GM19025 (cell line): ENCODE measurements around the gene SMIM5.
"Not testable (repeated sequence)": the region's sequence is repeated elsewhere in the genome, so short reads cannot be mapped to it uniquely, and the experiment has no call there.

Experiments used
- ATAC-seq: cut with Tn5 transposase; IDR thresholded peaks from one replicate; pipeline ENCODE4 v1.9.1; 2021; ENCODE audit warnings: mild to moderate bottlenecking, low read depth, moderate library complexity; ENCODE audit not compliant: unreplicated experiment

The SMIM5 gene

DNA sequence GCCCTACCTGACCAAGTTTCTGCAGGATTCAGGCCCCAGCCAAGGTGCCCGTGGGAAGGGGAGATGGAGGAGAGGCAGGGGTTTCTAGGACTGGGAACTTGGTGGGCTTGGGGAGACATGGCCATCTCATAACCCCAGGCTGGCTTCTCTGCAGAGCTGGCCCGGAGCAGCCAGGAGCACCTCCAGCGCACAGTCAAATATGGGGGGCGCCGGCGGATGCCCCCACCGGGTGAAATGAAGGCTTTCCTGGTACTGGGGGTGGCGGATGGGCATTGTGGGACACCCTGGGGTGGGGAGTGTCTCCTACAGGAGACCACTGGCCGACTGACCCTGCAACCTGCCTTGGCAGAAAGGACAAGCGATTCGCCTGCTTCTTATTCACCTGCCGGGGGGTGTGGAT lies 9.2 kb upstream of the SMIM5 start:
- no peak for ATAC-seq

DNA sequence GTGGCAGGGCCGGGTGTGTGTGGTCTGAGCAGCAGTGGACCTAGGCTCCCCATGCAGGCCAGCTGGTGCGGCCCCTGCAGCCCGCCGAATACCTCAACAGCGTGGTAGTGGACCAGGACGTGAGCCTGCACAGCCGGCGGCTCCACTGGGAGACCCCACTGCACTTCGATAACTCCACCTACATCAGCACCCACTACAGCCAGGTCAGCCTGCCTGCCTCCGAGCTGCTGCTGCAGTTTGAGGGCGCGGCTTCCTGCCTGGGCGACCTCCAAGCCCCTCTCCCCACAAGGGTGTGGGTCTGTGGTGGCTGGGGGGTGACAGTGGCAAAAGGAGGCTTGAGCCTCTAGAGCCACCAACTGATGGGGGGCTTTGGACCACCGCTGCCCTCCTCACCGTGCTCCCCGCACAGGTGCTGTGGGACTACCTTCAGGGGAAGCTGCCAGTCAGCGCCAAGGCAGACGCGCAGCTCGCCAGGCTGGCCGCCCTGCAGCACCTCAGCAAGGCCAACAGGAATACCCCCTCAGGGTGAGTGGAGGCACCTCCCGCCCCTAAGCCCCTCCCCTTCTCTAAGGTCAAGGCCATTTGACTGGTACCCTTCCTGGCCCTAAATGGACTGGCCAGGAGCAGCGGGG lies 8.4 kb upstream of the SMIM5 start:
- ATAC-seq, result no peak

GRCh38 chr17:75625813-75626486 lies 7.3 kb upstream of the SMIM5 start:
- ATAC-seq, result no peak

DNA sequence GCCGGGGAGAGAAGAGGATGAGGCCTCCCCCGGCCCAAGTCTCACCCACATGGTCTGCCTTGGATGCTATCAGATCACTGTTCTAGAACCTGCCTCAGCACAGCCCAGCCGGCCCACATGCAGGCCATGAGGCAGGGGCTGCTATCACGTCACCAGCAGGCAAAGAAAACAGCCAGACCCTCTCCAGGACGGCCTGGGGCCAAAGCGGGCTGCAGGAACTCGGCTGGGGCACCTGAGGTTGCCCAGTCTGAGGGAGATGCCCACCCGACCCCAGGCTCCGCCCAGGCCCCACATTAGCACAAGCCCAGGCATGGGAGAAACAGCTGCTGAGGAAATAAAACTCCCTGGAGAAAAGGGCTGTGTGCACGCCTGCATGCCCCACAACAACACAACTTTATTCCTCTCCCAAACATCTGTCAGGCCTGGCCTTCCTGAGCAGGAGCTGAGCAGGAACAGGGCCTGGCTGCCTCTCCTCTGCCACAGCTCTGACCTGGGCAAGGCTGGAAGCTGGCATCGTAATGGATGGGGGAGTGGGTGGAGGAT lies 6.7 kb upstream of the SMIM5 start:
- ATAC-seq, result no peak

DNA sequence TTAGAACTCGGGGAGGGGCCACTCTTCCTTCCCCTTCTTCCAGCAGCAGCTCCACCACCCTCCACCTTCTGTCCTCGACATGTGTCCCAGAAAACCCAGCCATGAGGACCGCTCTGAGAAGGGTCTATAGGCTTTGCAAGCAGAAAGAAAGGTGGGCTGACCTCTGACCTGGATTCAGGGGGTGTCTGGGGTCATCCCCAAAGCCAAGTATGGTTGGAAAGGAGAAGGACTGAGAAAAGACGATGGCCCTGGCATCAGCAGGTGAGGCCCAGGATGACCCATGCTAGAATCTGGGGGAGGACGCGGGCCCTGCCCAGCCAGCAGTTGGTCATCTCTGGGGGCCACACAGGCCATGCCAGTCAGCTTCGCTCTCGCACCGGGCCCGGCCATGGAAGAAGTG lies 6.1 kb upstream of the SMIM5 start:
- ATAC-seq, result no peak

GRCh38 chr17:75628425-75628824 lies 4.8 kb upstream of the SMIM5 start:
- no peak for ATAC-seq

DNA sequence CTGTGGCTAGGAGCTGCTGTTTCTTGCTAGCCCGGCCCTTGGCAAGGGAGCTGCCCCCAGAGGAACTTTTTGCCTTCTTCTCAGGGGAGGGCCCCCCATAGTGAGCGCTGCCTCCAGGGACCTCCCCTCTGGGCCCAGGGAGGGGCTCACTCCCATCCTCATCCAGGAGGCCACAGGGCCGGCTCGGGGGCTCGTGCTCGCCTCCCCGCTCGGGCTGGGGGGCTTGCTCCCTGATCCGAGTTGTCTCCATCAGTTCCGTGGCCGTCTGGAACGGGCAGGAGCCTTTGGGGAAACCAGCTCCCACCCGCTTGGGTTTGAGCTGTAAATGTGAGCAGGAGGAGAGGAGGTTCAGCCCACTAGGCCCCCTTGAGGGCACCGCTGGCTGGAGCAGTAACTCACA lies 4.1 kb upstream of the SMIM5 start:
- no peak for ATAC-seq

GRCh38 chr17:75630071-75630917 lies 2.9 kb upstream of the SMIM5 start:
- ATAC-seq, result no peak

- ATAC-seq, result no peak
These were observed 1.9 kb upstream of the SMIM5 start for GRCh38 chr17:75631353-75631752.

- no peak for ATAC-seq
These were observed 806 bp upstream of the SMIM5 start for GRCh38 chr17:75632428-75632827.

DNA sequence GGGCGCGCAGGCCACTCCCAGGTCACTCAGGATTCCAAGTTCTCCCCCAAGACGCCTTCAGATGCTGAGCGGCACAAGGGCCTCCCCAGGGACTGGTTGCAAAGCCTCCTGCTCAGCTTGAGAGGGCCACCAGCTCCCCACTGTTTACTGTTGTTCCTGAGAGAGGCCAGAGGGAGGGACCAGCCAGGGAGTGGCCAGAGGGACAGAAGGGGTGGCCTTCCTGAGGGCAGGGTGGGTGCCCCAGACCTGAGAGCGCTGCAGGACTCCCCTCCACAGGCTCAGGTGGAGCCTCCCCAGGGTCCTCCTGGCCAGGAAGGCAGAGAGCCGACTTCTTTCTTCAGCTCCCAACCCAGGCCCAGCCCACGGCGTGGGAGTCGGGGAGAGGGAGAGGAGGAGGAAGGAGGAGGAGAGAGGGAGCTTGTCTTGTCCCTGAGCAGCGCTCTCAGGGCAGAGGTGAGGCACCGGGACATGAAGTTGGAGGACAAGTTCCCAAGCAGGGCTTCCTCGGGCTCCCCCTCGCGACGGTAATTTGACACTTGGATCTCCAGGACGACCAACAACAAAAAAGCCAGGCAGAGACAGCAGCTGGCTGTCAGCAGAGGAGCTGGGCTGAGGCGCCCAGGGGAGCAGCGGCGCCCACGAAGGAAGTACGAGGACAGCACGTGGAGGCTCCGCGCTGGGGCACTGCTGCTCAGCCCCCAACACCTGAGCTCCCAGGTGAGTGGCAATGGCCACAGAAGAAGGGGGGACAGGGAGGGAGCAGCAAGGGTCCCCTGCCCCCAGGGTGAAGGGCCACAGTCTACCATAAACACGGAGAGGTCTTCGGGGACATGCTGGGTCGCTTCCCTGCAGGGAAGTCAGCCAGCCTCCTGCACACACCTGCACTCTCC lies 497 bp downstream of the SMIM5 start:
- ATAC-seq, result no peak

DNA sequence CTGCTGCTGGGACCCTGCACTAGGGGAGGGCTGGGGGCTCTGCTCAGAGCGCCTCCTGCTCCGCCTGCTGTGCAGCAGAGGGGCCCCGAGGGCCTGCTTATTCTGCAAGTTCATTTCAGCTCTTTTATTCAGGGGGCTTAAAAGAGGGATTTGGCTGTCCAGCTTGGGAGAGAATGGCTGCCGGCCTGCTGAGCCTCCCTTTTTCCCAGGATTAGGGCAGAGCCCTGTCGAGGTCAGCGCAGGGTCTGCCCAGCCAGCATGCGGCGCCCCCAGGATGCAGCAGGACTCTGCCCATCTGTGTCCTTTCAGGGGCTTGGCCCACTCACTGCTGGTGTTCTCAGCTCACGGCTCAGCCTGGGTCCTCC lies 1.1 kb downstream of the SMIM5 start:
- no peak for ATAC-seq

DNA sequence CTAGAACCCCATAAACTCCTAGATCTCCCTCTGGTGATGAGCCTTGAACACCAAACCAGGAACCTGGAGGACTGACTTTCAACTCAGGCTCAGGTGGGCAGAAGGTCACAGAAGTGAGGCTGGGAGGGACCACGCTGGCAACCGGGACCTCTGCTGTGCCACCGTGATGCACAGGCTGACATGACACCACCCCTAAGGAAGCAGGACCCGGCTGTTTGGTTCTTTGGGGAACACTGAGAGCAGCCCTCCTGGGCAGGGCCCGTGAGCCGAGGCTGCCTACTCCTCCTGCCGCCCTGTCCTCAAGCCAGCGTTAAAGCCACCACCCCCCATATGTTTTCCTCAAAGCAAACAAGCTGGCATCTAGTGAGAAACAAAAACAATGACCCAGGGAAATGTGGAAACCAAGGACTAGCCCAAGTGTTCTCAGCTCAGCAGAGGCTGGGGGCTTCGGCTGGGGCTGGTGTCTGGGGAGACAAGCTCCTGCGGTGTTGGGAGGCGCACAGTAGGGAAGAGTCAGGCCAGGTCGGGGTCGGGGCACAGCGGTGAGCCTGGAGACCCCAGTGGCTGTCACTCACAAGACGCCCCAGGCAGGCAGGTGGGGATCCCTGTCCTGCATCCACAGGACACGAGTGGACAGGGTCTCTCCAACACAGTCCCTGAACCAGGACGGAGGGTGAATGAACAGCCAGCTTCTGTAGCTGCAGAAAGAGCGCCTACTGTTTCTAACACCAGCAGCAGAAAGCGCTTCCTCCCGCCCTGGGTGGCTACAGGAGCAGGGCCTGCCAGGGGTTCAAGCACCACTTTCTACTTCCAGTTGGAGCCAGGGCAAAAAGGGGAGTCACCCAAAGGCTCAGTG lies 1.7 kb downstream of the SMIM5 start:
- no peak for ATAC-seq

DNA sequence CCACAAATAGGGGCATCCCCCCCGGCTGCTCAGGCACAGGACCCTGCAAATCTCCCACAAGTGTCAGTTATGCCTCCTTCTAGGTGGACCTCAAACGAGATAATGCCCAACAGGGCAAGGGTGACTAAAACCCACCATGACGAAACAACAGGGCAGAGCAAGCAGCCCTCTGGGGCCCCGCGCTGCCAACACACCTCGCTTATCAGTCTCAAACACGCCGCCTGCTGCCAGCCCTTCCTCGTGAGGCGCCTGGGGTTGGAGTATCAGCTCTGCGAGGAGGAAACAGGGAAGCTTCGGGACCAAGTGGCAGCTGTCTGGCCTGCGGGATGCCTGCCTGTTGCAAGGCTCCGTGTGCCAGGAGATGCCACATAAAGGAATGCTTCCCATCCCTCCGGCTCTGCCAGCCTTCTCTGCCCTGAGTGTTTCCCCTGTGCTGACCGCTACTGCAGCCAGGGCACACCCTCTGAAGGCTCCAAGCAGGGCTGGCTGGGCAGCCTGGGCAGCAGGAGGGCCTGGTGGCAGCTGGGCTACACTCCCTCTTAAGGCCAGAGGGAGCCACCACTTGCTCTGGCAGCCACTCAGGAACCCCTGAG lies 2.5 kb downstream of the SMIM5 start:
- no peak for ATAC-seq

DNA sequence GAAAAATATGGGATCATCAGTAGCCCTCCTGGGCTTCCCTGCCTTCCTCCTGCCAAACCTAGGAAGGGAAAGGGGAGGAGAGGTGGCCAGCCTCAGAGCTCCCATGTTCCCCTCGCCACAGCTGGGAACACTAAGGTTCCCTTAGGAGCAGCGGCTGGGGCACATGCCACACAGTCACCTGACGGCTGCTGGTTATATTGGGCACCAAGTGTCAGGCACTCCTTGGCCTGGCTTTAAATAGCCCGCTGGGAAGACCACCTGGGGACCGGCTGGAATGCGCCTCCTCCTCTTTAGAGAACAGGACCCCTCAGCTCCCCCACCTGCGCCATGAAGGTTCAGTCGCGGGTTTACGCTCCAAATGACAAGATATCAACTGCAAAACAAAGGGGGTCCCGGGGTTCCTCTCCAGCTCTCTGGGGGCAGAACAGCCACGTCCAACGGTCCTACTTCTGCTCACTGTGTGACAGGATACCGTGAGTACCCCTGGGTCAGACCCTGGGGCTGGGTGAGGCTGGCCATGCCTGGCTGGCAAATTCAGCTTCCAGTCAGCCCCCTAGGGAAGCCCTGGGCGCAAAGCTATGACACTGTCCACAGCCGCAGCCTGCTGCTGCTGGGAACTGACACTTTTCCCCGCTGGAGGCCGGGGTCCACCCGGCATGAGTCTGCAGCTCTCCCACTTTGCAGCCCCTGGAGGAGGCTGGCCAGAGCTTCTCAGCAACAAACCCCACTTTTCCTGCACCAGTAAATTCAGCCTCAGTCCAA lies 3.3 kb downstream of the SMIM5 start:
- ATAC-seq, result no peak

DNA sequence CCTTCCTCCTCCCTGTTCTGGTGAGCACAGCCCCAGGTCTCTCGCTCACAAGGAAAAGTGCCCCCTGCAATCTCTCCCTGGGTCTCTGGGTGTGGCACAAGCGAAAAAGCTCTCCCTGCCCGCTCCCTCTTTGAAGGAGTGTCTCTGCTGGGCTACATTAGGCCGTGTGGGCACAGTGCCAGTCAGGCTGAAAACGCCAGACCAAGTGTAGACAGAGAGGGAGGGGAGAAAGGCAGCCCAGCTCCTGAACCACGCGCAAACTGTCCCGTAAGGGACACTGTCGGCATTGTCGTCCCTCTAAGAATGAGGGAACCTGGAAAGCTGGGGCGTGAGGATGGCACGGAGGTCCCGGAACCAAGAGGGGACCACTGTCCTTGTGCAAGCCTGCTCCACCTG lies 3.9 kb downstream of the SMIM5 start:
- ATAC-seq, result no peak

GRCh38 chr17:75637551-75637950 lies 4.3 kb downstream of the SMIM5 start:
- ATAC-seq, result no peak

- not testable (repeated sequence) for ATAC-seq
These were observed 4.8 kb downstream of the SMIM5 start for GRCh38 chr17:75638039-75638438.
